ENCODE results near the gene PPFIBP2.

GRCh38 chr11:7582338-7582985 lies 68.7 kb downstream of the PPFIBP2 start:
- TF ChIP-seq CTCF (IDR thresholded peaks at IDR 0.05), result no peak
- TF ChIP-seq POLR2A (IDR thresholded peaks at IDR 0.05), result no peak
